Stomach (tissue), 4 donors: ENCODE data around the gene GJB1.

Experiments used
- POLR2A ChIP-seq, 4 donors: fragments of 450-650 bp; IDR thresholded peaks; one replicate each; pipeline ENCODE4 v1.6.1; 2016; ENCODE audit warnings: antibody characterized with exemption in 4 of 4, control low read depth in 2 of 4, mild to moderate bottlenecking in 1 of 4, moderate library complexity in 1 of 4
- POLR2AphosphoS5 ChIP-seq, 3 donors: sonication (generic); formaldehyde crosslinking; IDR thresholded peaks; one replicate each; pipeline ENCODE4 v1.6.1; 2016; ENCODE audit warnings: antibody characterized with exemption in 3 of 3
- TF ChIP-seq, protein P1 (sequence below), 7 experiments: fragments of 450-650 bp in 4 of 7; fragments of 200-600 bp in 3 of 7; sonication (generic) in 3 of 7; IDR thresholded peaks; one replicate each; pipeline ENCODE4 v1.5.1; 2016 to 2019; ENCODE audit warnings: antibody characterized with exemption in 7 of 7, control low read depth in 2 of 7, mild to moderate bottlenecking in 1 of 7

GRCh38 chrX:71199252-71200008 is 23.6 kb upstream of the GJB1 start:
- TF ChIP-seq, protein P1, sequence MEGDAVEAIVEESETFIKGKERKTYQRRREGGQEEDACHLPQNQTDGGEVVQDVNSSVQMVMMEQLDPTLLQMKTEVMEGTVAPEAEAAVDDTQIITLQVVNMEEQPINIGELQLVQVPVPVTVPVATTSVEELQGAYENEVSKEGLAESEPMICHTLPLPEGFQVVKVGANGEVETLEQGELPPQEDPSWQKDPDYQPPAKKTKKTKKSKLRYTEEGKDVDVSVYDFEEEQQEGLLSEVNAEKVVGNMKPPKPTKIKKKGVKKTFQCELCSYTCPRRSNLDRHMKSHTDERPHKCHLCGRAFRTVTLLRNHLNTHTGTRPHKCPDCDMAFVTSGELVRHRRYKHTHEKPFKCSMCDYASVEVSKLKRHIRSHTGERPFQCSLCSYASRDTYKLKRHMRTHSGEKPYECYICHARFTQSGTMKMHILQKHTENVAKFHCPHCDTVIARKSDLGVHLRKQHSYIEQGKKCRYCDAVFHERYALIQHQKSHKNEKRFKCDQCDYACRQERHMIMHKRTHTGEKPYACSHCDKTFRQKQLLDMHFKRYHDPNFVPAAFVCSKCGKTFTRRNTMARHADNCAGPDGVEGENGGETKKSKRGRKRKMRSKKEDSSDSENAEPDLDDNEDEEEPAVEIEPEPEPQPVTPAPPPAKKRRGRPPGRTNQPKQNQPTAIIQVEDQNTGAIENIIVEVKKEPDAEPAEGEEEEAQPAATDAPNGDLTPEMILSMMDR (IDR thresholded peaks at IDR 0.05) = no peak
- no peak for TF ChIP-seq POLR2AphosphoS5 (IDR thresholded peaks at IDR 0.05)
- no peak for TF ChIP-seq POLR2A (IDR thresholded peaks at IDR 0.05)
